Measurements from ENCODE around the gene RNF112.

DNA sequence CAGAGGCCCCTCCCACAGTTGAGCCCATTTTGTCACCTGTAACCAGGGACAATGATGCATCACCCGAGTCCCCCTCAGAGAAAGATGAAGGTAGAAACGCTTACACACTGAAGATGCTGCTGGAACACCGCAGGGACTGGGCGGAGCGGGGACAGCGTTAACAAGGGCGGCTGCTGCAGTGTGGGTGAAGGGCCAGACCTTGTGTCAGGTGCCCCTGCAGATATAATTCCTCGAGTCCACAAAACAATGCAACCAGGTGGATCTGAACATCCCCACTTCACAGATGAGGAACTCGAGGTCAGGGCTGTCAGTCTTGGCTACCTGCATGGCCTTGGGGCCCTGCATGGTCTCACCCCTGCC is 39.0 kb upstream of the RNF112 start:
- TF ChIP-seq, protein P1, sequence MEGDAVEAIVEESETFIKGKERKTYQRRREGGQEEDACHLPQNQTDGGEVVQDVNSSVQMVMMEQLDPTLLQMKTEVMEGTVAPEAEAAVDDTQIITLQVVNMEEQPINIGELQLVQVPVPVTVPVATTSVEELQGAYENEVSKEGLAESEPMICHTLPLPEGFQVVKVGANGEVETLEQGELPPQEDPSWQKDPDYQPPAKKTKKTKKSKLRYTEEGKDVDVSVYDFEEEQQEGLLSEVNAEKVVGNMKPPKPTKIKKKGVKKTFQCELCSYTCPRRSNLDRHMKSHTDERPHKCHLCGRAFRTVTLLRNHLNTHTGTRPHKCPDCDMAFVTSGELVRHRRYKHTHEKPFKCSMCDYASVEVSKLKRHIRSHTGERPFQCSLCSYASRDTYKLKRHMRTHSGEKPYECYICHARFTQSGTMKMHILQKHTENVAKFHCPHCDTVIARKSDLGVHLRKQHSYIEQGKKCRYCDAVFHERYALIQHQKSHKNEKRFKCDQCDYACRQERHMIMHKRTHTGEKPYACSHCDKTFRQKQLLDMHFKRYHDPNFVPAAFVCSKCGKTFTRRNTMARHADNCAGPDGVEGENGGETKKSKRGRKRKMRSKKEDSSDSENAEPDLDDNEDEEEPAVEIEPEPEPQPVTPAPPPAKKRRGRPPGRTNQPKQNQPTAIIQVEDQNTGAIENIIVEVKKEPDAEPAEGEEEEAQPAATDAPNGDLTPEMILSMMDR (CRISPR knock-in tag; IDR thresholded peaks at IDR 0.05), result no peak
- TF ChIP-seq ZFP37 (CRISPR knock-in tag; IDR thresholded peaks at IDR 0.05; ENCODE audit: borderline replicate concordance) (no peak), YY1 (IDR thresholded peaks at IDR 0.05; ENCODE audit: insufficient read depth, insufficient replicate concordance, low read depth, low read length) (no peak), NKX3-1 (CRISPR knock-in tag; IDR thresholded peaks at IDR 0.05) (no peak)
- TF ChIP-seq, protein P2, sequence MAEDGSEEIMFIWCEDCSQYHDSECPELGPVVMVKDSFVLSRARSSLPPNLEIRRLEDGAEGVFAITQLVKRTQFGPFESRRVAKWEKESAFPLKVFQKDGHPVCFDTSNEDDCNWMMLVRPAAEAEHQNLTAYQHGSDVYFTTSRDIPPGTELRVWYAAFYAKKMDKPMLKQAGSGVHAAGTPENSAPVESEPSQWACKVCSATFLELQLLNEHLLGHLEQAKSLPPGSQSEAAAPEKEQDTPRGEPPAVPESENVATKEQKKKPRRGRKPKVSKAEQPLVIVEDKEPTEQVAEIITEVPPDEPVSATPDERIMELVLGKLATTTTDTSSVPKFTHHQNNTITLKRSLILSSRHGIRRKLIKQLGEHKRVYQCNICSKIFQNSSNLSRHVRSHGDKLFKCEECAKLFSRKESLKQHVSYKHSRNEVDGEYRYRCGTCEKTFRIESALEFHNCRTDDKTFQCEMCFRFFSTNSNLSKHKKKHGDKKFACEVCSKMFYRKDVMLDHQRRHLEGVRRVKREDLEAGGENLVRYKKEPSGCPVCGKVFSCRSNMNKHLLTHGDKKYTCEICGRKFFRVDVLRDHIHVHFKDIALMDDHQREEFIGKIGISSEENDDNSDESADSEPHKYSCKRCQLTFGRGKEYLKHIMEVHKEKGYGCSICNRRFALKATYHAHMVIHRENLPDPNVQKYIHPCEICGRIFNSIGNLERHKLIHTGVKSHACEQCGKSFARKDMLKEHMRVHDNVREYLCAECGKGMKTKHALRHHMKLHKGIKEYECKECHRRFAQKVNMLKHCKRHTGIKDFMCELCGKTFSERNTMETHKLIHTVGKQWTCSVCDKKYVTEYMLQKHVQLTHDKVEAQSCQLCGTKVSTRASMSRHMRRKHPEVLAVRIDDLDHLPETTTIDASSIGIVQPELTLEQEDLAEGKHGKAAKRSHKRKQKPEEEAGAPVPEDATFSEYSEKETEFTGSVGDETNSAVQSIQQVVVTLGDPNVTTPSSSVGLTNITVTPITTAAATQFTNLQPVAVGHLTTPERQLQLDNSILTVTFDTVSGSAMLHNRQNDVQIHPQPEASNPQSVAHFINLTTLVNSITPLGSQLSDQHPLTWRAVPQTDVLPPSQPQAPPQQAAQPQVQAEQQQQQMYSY (CRISPR knock-in tag; IDR thresholded peaks at IDR 0.05), result no peak
- TF ChIP-seq, protein P3, sequence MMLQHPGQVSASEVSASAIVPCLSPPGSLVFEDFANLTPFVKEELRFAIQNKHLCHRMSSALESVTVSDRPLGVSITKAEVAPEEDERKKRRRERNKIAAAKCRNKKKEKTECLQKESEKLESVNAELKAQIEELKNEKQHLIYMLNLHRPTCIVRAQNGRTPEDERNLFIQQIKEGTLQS (CRISPR knock-in tag; IDR thresholded peaks at IDR 0.05), result no peak
- TF ChIP-seq, protein P4, sequence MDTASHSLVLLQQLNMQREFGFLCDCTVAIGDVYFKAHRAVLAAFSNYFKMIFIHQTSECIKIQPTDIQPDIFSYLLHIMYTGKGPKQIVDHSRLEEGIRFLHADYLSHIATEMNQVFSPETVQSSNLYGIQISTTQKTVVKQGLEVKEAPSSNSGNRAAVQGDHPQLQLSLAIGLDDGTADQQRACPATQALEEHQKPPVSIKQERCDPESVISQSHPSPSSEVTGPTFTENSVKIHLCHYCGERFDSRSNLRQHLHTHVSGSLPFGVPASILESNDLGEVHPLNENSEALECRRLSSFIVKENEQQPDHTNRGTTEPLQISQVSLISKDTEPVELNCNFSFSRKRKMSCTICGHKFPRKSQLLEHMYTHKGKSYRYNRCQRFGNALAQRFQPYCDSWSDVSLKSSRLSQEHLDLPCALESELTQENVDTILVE (CRISPR knock-in tag; IDR thresholded peaks at IDR 0.05), result no peak

All from HepG2 (cell line).